Adipocyte (in vitro differentiated cells): ENCODE data around the gene PIK3R4.

ENCODE experiments used
- DNase-seq: peaks from one replicate; pipeline ENCODE4 v3.0.0-alpha.2; 2015; ENCODE audit warnings: low read depth
- H3K27me3 ChIP-seq: replicated peaks from 2 replicates; pipeline ENCODE4 v1.7.0; 2013; ENCODE audit warnings: mild to moderate bottlenecking, low read length, moderate library complexity; ENCODE audit not compliant: control insufficient read depth, insufficient read depth
- H3K36me3 ChIP-seq: 2 replicates; pipeline ENCODE4 v1.7.0; 2013; ENCODE audit warnings: low read length, mild to moderate bottlenecking, moderate library complexity; ENCODE audit not compliant: control insufficient read depth, insufficient read depth, severe bottlenecking
- H3K4me1 ChIP-seq: 2 replicates; pipeline ENCODE4 v1.7.0; 2013; ENCODE audit warnings: mild to moderate bottlenecking, low read length, moderate library complexity; ENCODE audit not compliant: control insufficient read depth, insufficient read depth
- H3K4me3 ChIP-seq: 2 replicates; pipeline ENCODE4 v1.7.0; 2013; ENCODE audit warnings: mild to moderate bottlenecking, low read length, moderate library complexity
- H3K9ac ChIP-seq: 2 replicates; pipeline ENCODE4 v1.7.0; 2013; ENCODE audit warnings: mild to moderate bottlenecking, low read length, moderate library complexity
- H3K9me3 ChIP-seq: 2 replicates; pipeline ENCODE4 v1.7.0; 2013; ENCODE audit warnings: mild to moderate bottlenecking, low read length, moderate library complexity; ENCODE audit not compliant: control insufficient read depth

PIK3R4 gene

DNA sequence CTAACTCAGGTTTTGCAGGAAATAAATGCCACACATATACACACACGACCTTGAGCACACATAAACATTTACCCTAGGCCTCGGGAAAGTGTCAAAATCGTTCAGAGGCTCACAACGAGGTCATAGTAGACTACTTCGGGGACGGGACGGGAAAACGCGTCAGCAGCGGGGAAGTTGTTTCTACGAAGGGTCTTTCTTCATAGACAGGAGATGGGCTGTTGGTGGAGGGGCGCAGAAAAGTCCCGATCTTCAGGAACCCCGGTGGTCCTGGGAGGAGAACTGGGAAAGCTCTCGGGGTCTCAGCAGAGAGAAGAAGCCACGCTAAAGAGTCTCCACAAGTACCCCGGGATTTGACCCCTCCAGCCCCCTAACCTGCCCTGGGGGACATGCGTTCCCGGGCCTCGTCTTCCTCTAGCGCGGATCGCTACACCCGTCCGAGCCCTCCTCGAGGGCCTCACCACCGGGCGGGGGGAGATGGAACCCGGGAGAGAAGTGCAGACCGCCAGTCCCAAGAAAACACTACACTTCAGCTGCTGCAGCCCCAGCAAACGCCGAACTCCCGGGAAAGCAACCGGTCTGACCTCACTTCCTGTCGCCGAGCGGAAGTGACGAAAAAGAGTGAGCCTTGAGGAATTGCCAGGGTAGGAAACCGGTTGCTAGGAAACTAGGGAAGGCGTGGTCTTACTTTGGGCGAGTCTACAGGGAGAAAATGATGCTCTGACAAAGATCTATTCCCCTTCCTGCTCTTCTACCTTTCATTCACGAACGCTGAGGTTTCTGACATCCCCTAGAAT is at the start of gene PIK3R4:
PIK3R4 (minus strand) TSS at position 584 of the 794 bp plus-strand sequence. CDS start 1,611 bp downstream, outside the sequence.
- Histone ChIP-seq H3K27me3 (no peaks in the 10 kb centered on the region), H3K4me3 (peak within 1 kb of the TSS; percentile 93), H3K4me1 (peaks cover 39% of the 10 kb centered on the region), H3K36me3 (peaks cover 7% of the 10 kb centered on the region), H3K9me3 (no peaks in the 10 kb centered on the region), H3K9ac (peak within 1 kb of the TSS; percentile 97)
- peak; percentile 99 for DNase-seq

GRCh38 chr3:130795396-130795795 is 48.8 kb upstream of the PIK3R4 start:
- H3K4me1 ChIP-seq = no peaks in the 10 kb centered on the region
- no peaks in the 10 kb centered on the region for H3K36me3 ChIP-seq
- H3K27me3 ChIP-seq = no peaks in the 10 kb centered on the region
- H3K9me3 ChIP-seq = no peaks in the 10 kb centered on the region
- H3K9ac ChIP-seq = no peak overlapping the region
- H3K4me3 ChIP-seq = no peak overlapping the region
- DNase-seq = no peak

GRCh38 chr3:130792246-130792645 is 45.6 kb upstream of the PIK3R4 start:
- no peak overlapping the region for H3K9ac ChIP-seq
- peaks cover 4% of the 10 kb centered on the region for H3K27me3 ChIP-seq
- H3K4me3 ChIP-seq = no peak overlapping the region
- no peak for DNase-seq
- H3K4me1 ChIP-seq = no peaks in the 10 kb centered on the region
- H3K9me3 ChIP-seq = no peaks in the 10 kb centered on the region
- H3K36me3 ChIP-seq = no peaks in the 10 kb centered on the region

- Histone ChIP-seq H3K27me3 (peaks cover 4% of the 10 kb centered on the region), H3K36me3 (no peaks in the 10 kb centered on the region), H3K4me3 (no peak overlapping the region), H3K9me3 (no peaks in the 10 kb centered on the region), H3K9ac (no peak overlapping the region), H3K4me1 (no peaks in the 10 kb centered on the region)
- DNase-seq = no peak
Observed at GRCh38 chr3:130789782-130790322, 43.2 kb upstream of the PIK3R4 start.

DNA sequence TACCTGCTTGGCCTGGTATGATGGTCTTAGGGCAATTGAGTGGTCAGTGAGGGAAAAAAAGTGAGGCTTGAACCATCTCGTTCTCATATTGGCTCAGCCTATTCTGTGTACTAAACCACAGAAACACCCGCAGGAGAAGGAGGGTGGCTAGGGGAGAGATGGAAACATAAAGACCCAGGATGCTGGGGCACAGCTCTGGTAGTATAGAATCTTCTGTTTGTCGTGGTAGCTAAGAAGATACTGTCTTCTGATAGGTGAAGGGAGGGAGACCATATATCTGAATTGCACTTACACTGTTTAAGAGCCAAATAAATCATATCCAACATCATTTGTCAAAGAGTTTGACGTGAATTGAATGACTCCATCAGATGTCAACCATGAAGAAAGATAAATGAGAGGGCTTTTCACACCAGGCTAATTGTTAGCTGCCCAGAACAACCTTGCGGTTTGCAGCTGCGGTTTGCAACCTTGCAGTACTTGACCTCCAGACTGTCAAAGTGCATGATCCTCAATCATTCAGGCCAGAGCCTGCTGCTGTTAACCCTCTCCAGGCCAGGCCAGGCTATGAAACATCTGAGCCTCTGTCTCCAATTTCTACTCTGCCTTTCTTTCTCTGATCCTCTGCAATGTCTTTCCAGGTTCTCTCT is 40.9 kb upstream of the PIK3R4 start:
- Histone ChIP-seq H3K9me3 (no peaks in the 10 kb centered on the region), H3K27me3 (peaks cover 4% of the 10 kb centered on the region), H3K4me3 (no peak overlapping the region), H3K4me1 (no peaks in the 10 kb centered on the region), H3K9ac (no peak overlapping the region), H3K36me3 (no peaks in the 10 kb centered on the region)
- DNase-seq = no peak

- Histone ChIP-seq H3K4me3 (no peak overlapping the region), H3K9me3 (no peaks in the 10 kb centered on the region), H3K4me1 (no peaks in the 10 kb centered on the region), H3K27me3 (peaks cover 4% of the 10 kb centered on the region), H3K36me3 (no peaks in the 10 kb centered on the region), H3K9ac (no peak overlapping the region)
- no peak for DNase-seq
Observed at GRCh38 chr3:130786306-130786705, 39.7 kb upstream of the PIK3R4 start.

DNA sequence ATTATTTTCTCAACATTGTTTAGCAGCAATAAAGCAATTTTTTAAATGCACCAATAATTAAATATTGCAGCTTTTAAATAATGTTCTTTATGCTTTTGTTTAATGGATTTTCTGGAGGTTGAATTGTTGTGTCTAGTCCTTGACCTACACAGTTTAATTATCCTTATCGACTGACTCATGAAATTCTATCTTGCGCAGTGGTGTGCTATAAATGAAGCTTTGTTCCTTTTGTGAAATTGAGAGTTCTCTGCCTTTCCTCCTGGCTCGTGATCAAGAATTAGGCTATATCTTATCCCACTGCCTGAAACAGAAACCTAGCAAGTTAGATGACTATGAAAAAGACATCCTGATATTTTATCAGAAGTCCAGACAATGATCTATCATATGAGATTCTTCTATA is 37.0 kb upstream of the PIK3R4 start:
- Histone ChIP-seq H3K27me3 (no peaks in the 10 kb centered on the region), H3K9me3 (no peaks in the 10 kb centered on the region), H3K36me3 (no peaks in the 10 kb centered on the region), H3K4me3 (no peak overlapping the region), H3K4me1 (no peaks in the 10 kb centered on the region), H3K9ac (no peak overlapping the region)
- DNase-seq = no peak

DNA sequence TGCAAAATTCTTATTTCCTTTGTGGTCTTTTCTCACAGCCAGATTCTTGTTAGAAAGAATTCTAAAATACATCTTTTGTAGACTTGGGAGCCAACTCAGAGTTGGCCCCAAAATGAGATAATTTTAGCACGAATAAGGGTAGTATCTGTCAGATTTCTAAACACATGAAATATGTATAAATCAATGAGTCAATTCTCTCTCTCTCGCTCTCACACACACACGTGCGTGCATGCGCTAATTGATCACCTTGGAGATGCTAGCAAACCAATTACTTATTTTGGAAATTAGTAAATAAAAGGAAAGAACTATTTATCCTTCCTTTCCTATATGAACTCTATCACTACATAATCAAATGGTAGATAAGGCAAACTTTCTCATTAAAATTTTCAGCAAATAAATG is 32.9 kb upstream of the PIK3R4 start:
- no peak overlapping the region for H3K4me3 ChIP-seq
- H3K27me3 ChIP-seq = no peaks in the 10 kb centered on the region
- no peaks in the 10 kb centered on the region for H3K4me1 ChIP-seq
- H3K36me3 ChIP-seq = no peaks in the 10 kb centered on the region
- H3K9me3 ChIP-seq = no peaks in the 10 kb centered on the region
- DNase-seq = no peak
- H3K9ac ChIP-seq = no peak overlapping the region

- no peak overlapping the region for H3K9ac ChIP-seq
- DNase-seq = no peak
- H3K4me1 ChIP-seq = no peaks in the 10 kb centered on the region
- H3K4me3 ChIP-seq = no peak overlapping the region
- H3K9me3 ChIP-seq = no peaks in the 10 kb centered on the region
- H3K27me3 ChIP-seq = no peaks in the 10 kb centered on the region
- H3K36me3 ChIP-seq = no peaks in the 10 kb centered on the region
Observed at GRCh38 chr3:130779031-130779430, 32.4 kb upstream of the PIK3R4 start.

- H3K4me3 ChIP-seq = no peak overlapping the region
- no peaks in the 10 kb centered on the region for H3K9me3 ChIP-seq
- no peak overlapping the region for H3K9ac ChIP-seq
- no peaks in the 10 kb centered on the region for H3K4me1 ChIP-seq
- DNase-seq = no peak
- H3K27me3 ChIP-seq = no peaks in the 10 kb centered on the region
- no peaks in the 10 kb centered on the region for H3K36me3 ChIP-seq
Observed at GRCh38 chr3:130773366-130773765, 26.7 kb upstream of the PIK3R4 start.

DNA sequence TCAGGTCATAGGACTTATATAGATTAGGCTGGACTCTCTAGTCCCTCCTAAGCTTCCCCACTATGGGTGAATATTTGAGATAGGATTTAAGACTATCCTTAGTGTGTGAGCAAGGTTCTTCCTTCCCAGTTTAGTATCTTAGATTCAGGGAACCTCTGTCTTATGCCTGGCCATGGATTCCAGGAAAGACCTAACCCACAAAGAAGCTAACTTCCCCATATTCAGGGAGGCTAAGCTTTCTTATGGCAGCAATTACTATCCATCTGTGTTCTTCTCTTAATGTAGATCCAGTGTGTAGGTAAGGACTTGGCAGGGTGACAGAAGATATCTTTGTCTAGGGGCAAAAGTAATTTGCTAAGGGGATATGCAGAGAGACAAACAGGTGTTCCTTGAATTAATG is 25.5 kb upstream of the PIK3R4 start:
- Histone ChIP-seq H3K36me3 (no peaks in the 10 kb centered on the region), H3K4me3 (no peak overlapping the region), H3K9me3 (no peaks in the 10 kb centered on the region), H3K4me1 (no peaks in the 10 kb centered on the region), H3K9ac (no peak overlapping the region), H3K27me3 (no peaks in the 10 kb centered on the region)
- DNase-seq = no peak
